Panc1 (cell line): ENCODE measurements around the gene OTUD6A. TPM values are rescaled to one million over a fixed set of nuclear protein-coding genes. Genes with fewer than 3 reads are reported as not detected.

ENCODE experiments used
- ATAC-seq: fragments of 200-7000 bp; cut with Tn5 transposase; 2 replicates; pipeline ENCODE4 v1.9.1; 2020; ENCODE audit warnings: mild to moderate bottlenecking, moderate library complexity
- BruUV-seq: library from RNA; stranded (reverse); fragments of 400-500 nt; replicated peaks from 2 replicates; lab custom pipeline; 2021; lab: Mats Ljungman, UMichigan
- CTCF ChIA-PET: fragments of 300-600 bp; sonication (Branson Sonifier 250); formaldehyde crosslinking; loops from one replicate; lab custom pipeline; 2022; ENCODE audit warnings: antibody characterized with exemption; lab: Charles Lee
- POLR2A ChIA-PET: fragments of 300-600 bp; sonication (Branson Sonifier 250); formaldehyde crosslinking; loops from one replicate; lab custom pipeline; 2022; ENCODE audit warnings: antibody characterized with exemption; lab: Charles Lee
- DNase-seq: peaks from one replicate; pipeline ENCODE4 v3.0.0-alpha.2; 2010; ENCODE audit warnings: low read depth, low spot score
- H3K27ac ChIP-seq: 2 replicates; pipeline ENCODE4 v1.5.1; 2011; ENCODE audit warnings: mild to moderate bottlenecking, low read length, inconsistent platforms
- H3K27me3 ChIP-seq: fragments of 200-500 bp; sonication (Bioruptor generic); 2 replicates; pipeline ENCODE4 v1.6.0; 2014; ENCODE audit warnings: low read length, inconsistent platforms; ENCODE audit not compliant: control insufficient read depth, insufficient read depth
- H3K36me3 ChIP-seq: fragments of 200-500 bp; sonication (Bioruptor generic); 2 replicates; pipeline ENCODE4 v1.5.1; 2014; ENCODE audit warnings: inconsistent platforms, mild to moderate bottlenecking, low read length, moderate library complexity; ENCODE audit not compliant: control insufficient read depth, insufficient read depth
- H3K4me1 ChIP-seq: 2 replicates; pipeline ENCODE4 v1.5.1; 2011; ENCODE audit warnings: inconsistent platforms, mild to moderate bottlenecking, low read length, moderate library complexity; ENCODE audit not compliant: control insufficient read depth, insufficient read depth
- H3K4me3 ChIP-seq, 2 experiments: 2 replicates each; pipeline ENCODE4 v1.5.1; 2011 to 2012; ENCODE audit warnings: low read depth in 2 of 2, low read length in 2 of 2, mild to moderate bottlenecking in 2 of 2, inconsistent platforms in 1 of 2, moderate library complexity in 1 of 2
- H3K9me3 ChIP-seq: fragments of 200-500 bp; sonication (Bioruptor generic); 2 replicates; pipeline ENCODE4 v1.5.1; 2014; ENCODE audit warnings: low read depth, mild to moderate bottlenecking, inconsistent platforms, low read length, moderate library complexity; ENCODE audit not compliant: control insufficient read depth, insufficient read depth
- POLR2AphosphoS5 ChIP-seq: IDR thresholded peaks from 2 replicates; pipeline ENCODE4 v1.6.1; 2012; ENCODE audit warnings: mild to moderate bottlenecking, low read depth, low read length, moderate library complexity
- SIN3A ChIP-seq: IDR thresholded peaks from 2 replicates; pipeline ENCODE4 v1.6.1; 2012; ENCODE audit warnings: low read depth, mild to moderate bottlenecking, low read length, moderate library complexity, borderline replicate concordance; ENCODE audit not compliant: insufficient read depth
- TCF7L2 ChIP-seq: IDR thresholded peaks from 2 replicates; pipeline ENCODE4 v1.6.1; 2011; ENCODE audit warnings: mild to moderate bottlenecking, low read depth, low read length, inconsistent platforms
- in situ Hi-C: cut with HindIII; loops from 2 replicates; pipeline ENCODE4 v1.10.0; 2016; ENCODE audit warnings: low sequenced_read_pairs, low pct_unique_long_range_greater_than_20kb
- intact Hi-C: fragments of 100-400 bp; cut with micrococcal nuclease; formaldehyde crosslinking; loops from one replicate; pipeline ENCODE4 v1.10.0; 2022; ENCODE audit not compliant: unreplicated experiment
- total RNA-seq: library from RNA; stranded (reverse); gene quantifications from one replicate; pipeline ENCODE4 v1.2.1, GENCODE V29; 2021; ENCODE audit not compliant: unreplicated experiment
- TF ChIP-seq, protein P1 (sequence below), 2 experiments: IDR thresholded peaks; 2 replicates each; pipeline ENCODE4 v1.6.1; 2011 to 2012; ENCODE audit warnings: low read depth in 2 of 2, control low read depth in 1 of 2, low read length in 1 of 2, mild to moderate bottlenecking in 1 of 2, moderate library complexity in 1 of 2; ENCODE audit not compliant: insufficient read depth in 1 of 2
- TF ChIP-seq, protein P2 (sequence below): fragments of 450-650 bp; IDR thresholded peaks from 2 replicates; pipeline ENCODE4 v1.5.1; 2017; ENCODE audit warnings: mild to moderate bottlenecking

OTUD6A gene
- total RNA-seq, 1 experiment from 2014 or later = not detected

DNA sequence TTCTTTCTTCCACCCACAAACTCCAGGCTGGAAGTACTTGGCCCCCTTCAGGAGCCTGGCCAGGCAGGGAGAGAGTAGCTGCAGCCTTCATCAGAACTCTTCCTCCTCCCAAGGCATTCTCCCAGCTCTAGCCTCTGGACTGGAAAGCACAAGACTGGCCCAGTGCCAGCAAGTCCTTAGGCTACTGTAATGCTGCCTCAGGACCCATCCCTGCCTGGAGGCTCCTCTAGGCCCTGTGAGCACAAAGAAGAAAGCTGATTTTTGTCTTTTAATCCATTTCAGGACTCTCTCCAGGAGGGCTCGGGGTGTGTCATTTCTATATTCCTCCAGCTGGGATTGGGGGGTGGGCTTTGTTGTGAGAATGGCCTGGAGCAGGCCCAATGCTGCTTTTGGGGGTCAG is 23.3 kb upstream of the OTUD6A start:
- intact Hi-C loops = loop anchor here (10.0 kb wide), 1 partner anchor 544 kb away; no protein-coding TSS in a partner anchor
- no TSS peak for BruUV-seq
- Histone ChIP-seq H3K27me3 (no peaks in the 10 kb centered on the region), H3K27ac (no peak overlapping the region), H3K4me3 (no peak overlapping the region), H3K4me1 (no peaks in the 10 kb centered on the region), H3K36me3 (no peaks in the 10 kb centered on the region), H3K9me3 (no peaks in the 10 kb centered on the region)
- no peak for ATAC-seq
- no peak for DNase-seq
- POLR2A ChIA-PET = no interaction called here
- in situ Hi-C loops = no loop called here
- TF ChIP-seq, protein P1, sequence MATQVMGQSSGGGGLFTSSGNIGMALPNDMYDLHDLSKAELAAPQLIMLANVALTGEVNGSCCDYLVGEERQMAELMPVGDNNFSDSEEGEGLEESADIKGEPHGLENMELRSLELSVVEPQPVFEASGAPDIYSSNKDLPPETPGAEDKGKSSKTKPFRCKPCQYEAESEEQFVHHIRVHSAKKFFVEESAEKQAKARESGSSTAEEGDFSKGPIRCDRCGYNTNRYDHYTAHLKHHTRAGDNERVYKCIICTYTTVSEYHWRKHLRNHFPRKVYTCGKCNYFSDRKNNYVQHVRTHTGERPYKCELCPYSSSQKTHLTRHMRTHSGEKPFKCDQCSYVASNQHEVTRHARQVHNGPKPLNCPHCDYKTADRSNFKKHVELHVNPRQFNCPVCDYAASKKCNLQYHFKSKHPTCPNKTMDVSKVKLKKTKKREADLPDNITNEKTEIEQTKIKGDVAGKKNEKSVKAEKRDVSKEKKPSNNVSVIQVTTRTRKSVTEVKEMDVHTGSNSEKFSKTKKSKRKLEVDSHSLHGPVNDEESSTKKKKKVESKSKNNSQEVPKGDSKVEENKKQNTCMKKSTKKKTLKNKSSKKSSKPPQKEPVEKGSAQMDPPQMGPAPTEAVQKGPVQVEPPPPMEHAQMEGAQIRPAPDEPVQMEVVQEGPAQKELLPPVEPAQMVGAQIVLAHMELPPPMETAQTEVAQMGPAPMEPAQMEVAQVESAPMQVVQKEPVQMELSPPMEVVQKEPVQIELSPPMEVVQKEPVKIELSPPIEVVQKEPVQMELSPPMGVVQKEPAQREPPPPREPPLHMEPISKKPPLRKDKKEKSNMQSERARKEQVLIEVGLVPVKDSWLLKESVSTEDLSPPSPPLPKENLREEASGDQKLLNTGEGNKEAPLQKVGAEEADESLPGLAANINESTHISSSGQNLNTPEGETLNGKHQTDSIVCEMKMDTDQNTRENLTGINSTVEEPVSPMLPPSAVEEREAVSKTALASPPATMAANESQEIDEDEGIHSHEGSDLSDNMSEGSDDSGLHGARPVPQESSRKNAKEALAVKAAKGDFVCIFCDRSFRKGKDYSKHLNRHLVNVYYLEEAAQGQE (IDR thresholded peaks at IDR 0.05; ENCODE audit: insufficient read depth in 1 of 2, low read depth in 2 of 2, low read length in 1 of 2) = no peak
- TF ChIP-seq, protein P2, sequence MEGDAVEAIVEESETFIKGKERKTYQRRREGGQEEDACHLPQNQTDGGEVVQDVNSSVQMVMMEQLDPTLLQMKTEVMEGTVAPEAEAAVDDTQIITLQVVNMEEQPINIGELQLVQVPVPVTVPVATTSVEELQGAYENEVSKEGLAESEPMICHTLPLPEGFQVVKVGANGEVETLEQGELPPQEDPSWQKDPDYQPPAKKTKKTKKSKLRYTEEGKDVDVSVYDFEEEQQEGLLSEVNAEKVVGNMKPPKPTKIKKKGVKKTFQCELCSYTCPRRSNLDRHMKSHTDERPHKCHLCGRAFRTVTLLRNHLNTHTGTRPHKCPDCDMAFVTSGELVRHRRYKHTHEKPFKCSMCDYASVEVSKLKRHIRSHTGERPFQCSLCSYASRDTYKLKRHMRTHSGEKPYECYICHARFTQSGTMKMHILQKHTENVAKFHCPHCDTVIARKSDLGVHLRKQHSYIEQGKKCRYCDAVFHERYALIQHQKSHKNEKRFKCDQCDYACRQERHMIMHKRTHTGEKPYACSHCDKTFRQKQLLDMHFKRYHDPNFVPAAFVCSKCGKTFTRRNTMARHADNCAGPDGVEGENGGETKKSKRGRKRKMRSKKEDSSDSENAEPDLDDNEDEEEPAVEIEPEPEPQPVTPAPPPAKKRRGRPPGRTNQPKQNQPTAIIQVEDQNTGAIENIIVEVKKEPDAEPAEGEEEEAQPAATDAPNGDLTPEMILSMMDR = no peak
- TF ChIP-seq TCF7L2 (no peak), POLR2AphosphoS5 (no peak), SIN3A (no peak)
- CTCF ChIA-PET = interaction anchor here (0.7 kb wide), 1 partner anchor 731 kb away, joined by 4 read pairs; no protein-coding TSS in a partner anchor

DNA sequence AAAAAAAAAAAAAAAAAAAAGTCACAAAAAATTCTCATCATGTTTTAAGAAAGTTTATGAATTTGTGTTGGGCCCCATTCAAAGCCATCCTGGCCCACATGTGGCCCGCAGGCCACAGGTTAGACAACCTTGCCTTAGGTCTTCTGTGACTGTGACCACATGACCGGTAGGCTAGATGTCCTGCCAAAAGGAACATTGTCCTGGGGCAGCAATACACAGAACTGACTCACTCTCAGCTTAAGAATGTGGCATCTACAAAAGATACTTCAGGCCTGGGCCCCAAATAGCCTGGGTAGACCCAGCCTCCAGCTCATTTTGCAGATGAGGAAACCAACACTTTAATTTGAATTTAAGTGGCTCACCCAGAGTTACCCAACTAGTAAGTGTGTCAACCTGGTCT is 22.5 kb upstream of the OTUD6A start:
- H3K27ac ChIP-seq = no peak overlapping the region
- no peaks in the 10 kb centered on the region for H3K36me3 ChIP-seq
- no peaks in the 10 kb centered on the region for H3K27me3 ChIP-seq
- ChIA-PET CTCF (interaction anchor here (0.6 kb wide), 1 partner anchor 94 kb away, joined by 3 read pairs; no protein-coding TSS in a partner anchor), POLR2A (no interaction called here)
- no peaks in the 10 kb centered on the region for H3K4me1 ChIP-seq
- no peak overlapping the region for H3K4me3 ChIP-seq
- DNase-seq (no peak), ATAC-seq (no peak)
- TF ChIP-seq SIN3A (no peak), POLR2AphosphoS5 (no peak)
- TF ChIP-seq, protein P2 = no peak
- no TSS peak for BruUV-seq
- intact Hi-C loops = loop anchor here (10.0 kb wide), 1 partner anchor 545 kb away; no protein-coding TSS in a partner anchor
- in situ Hi-C loops = no loop called here
- H3K9me3 ChIP-seq = no peaks in the 10 kb centered on the region
